HUES48 (cell line): ENCODE results near the gene TP53RK.

Source experiments
- H3K27ac ChIP-seq: one replicate; pipeline ENCODE4 v1.7.0; 2013; ENCODE audit warnings: low read depth, low read length, inconsistent platforms
- H3K27me3 ChIP-seq: 2 replicates; pipeline ENCODE4 v1.6.1; 2013; ENCODE audit warnings: mild to moderate bottlenecking, low read length; ENCODE audit not compliant: control insufficient read depth, insufficient read depth
- H3K36me3 ChIP-seq: 2 replicates; pipeline ENCODE4 v1.6.1; 2013; ENCODE audit warnings: low read length; ENCODE audit not compliant: control insufficient read depth, insufficient read depth
- H3K4me1 ChIP-seq: 2 replicates; pipeline ENCODE4 v1.6.1; 2013; ENCODE audit warnings: mild to moderate bottlenecking, low read length; ENCODE audit not compliant: control insufficient read depth, insufficient read depth
- H3K4me3 ChIP-seq: 2 replicates; pipeline ENCODE4 v1.5.1; 2013; ENCODE audit warnings: mild to moderate bottlenecking, low read depth, low read length
- H3K9ac ChIP-seq: 2 replicates; pipeline ENCODE4 v1.6.1; 2013; ENCODE audit warnings: mild to moderate bottlenecking, low read depth, low read length, moderate library complexity
- H3K9me3 ChIP-seq: 2 replicates; pipeline ENCODE4 v1.6.1; 2013; ENCODE audit warnings: low read length; ENCODE audit not compliant: control insufficient read depth, insufficient read depth

TP53RK gene

DNA sequence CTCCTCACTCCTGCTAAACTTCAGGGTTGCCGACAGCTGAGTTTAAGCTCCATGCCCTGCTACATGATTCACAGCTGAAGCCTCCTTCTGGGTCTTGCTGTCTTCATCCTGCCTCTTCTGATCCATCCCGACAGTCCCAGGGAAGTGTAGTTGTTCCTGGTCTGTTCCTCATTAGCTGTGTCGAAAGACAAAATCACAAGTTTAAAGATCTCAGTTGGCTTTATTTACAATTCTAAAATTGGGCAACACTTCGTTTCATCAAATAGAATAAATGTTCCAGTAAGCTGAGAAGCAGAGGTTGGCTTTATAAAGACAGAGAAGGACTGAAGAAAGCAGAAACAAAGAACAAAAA, 16.1 kb upstream of the TP53RK start:
- Histone ChIP-seq H3K9ac (no peak overlapping the region), H3K27me3 (no peaks in the 10 kb centered on the region), H3K27ac (no peak overlapping the region), H3K4me1 (peaks cover 31% of the 10 kb centered on the region), H3K9me3 (peaks cover 10% of the 10 kb centered on the region; the same call in 1 of the 2 replicates), H3K36me3 (no peaks in the 10 kb centered on the region), H3K4me3 (no peak overlapping the region)

- peaks cover 27% of the 10 kb centered on the region for H3K4me1 ChIP-seq
- no peaks in the 10 kb centered on the region for H3K36me3 ChIP-seq
- H3K4me3 ChIP-seq, result no peak overlapping the region; the same call in 1 of the 2 replicates
- H3K27ac ChIP-seq, result peak overlapping the region; percentile 44
- no peaks in the 10 kb centered on the region for H3K27me3 ChIP-seq
- H3K9me3 ChIP-seq, result peaks cover 10% of the 10 kb centered on the region; the same call in 1 of the 2 replicates
- no peak overlapping the region; the same call in 1 of the 2 replicates for H3K9ac ChIP-seq
Observed at GRCh38 chr20:46704714-46705377, 15.6 kb upstream of the TP53RK start.

- H3K9ac ChIP-seq, result no peak overlapping the region
- H3K27me3 ChIP-seq, result no peaks in the 10 kb centered on the region
- H3K9me3 ChIP-seq, result peaks cover 10% of the 10 kb centered on the region; the same call in 1 of the 2 replicates
- H3K36me3 ChIP-seq, result no peaks in the 10 kb centered on the region
- no peak overlapping the region for H3K27ac ChIP-seq
- no peak overlapping the region for H3K4me3 ChIP-seq
- peaks cover 22% of the 10 kb centered on the region for H3K4me1 ChIP-seq
Observed at GRCh38 chr20:46703435-46703834, 14.2 kb upstream of the TP53RK start.

DNA sequence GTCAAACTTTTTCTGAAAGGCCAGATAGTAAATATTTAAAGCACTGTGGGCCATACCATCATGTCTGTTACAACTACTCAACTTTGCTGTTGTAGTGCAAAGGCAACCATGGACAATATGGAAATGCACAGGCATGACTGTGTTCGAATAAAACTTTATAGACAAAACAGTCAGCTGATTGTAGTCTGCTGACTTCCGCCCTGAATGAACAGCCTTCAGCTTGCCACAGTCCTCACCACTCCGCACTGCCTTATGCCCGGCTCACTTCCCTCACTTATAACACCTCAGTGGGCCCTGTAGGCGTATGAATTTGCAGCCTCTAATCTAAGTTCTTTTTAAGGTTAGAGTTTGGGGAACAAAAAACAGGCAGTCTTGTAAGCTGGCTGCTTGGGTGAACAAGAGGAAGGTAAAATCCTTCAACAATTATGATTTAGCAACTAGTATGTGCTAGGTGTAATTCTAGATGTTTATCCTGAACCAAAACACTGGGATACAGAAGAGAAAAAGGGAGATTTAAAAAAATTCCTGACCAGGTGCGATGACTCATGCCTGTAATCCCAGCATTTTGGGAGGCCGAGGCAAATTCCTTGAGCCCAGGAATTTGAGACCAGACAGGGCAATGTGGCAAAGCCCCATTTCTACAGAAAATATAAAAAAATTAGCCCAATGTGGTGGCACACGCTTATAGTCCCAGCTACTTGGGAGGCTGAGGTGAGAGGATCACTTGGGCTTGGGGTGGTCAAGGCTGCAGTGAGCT, 13.4 kb upstream of the TP53RK start:
- H3K27ac ChIP-seq, result no peak overlapping the region

DNA sequence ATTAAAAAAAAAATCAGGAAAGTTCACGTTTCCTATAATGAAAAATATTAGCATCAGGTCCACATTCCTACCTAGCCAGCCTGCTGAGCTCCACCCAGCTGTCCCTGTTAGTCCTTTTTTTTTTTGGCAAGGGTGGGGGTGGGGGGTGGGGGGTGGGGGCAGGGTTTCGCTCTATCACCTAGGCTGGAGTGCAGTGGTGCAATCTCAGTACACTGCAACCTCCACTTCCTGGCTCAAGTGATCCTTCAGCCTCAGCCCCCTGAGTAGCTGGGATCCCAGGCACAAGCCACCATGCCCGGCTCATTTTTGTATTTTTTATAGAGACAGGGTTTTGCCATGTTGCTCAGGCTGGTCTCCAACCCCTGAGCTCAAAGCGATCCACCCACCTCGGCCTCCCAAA, 12.7 kb upstream of the TP53RK start:
- Histone ChIP-seq H3K27ac (no peak overlapping the region), H3K36me3 (no peaks in the 10 kb centered on the region), H3K9ac (no peak overlapping the region), H3K4me3 (no peak overlapping the region), H3K4me1 (peaks cover 22% of the 10 kb centered on the region), H3K27me3 (no peaks in the 10 kb centered on the region), H3K9me3 (peaks cover 9% of the 10 kb centered on the region; the same call in 1 of the 2 replicates)

More for the DNA sequence above, 13.4 kb upstream of the TP53RK start:
- Histone ChIP-seq H3K36me3 (no peaks in the 10 kb centered on the region), H3K4me3 (no peak overlapping the region), H3K27me3 (no peaks in the 10 kb centered on the region), H3K9ac (no peak overlapping the region), H3K4me1 (peaks cover 22% of the 10 kb centered on the region), H3K9me3 (peaks cover 10% of the 10 kb centered on the region; the same call in 1 of the 2 replicates)

DNA sequence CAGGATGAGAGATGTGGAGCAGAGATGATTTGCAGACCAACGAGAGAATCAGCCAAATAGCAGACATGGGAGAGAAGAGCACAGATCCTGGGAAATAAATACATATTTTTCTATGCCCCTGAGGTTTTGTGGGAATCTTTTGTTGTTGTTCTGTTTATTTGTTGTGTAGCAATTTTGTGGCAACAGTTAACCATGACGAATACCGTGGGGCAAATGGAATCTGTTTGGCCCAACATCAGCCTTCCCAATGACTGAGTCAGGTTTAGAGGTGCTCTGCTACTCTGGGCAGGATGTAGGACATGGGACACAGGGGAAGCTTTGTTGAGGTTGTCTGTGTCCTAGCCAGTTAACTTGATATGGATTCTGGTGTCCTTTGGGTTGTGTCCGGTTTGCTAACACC, 12.3 kb upstream of the TP53RK start:
- H3K27me3 ChIP-seq, result no peaks in the 10 kb centered on the region
- H3K36me3 ChIP-seq, result no peaks in the 10 kb centered on the region
- H3K9me3 ChIP-seq, result peaks cover 5% of the 10 kb centered on the region; the same call in 1 of the 2 replicates
- no peak overlapping the region for H3K9ac ChIP-seq
- no peak overlapping the region for H3K27ac ChIP-seq
- H3K4me3 ChIP-seq, result no peak overlapping the region
- H3K4me1 ChIP-seq, result peaks cover 22% of the 10 kb centered on the region

DNA sequence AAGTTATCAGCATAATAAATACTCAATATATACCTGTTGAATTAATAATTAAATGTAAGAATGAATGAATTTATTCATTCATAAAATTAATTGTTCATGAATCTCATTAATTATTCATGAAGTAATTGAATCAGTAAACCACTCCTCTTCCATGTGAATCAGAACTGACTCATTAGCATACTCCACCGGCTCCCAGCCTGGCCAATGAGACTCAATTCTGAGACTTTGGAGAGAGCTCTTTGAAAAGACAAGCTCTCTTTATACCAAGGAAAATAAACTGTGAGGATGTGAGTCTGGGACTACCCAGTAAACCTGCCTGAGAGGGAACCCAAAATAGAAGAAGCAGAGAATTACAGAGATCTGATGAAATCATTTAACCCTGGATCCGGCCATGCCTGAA, 11.8 kb upstream of the TP53RK start:
- 0 out of 2 replicates have a peak, but pooled peaks cover under 1% of the 10 kb centered on the region for H3K9me3 ChIP-seq
- H3K36me3 ChIP-seq, result no peaks in the 10 kb centered on the region
- no peak overlapping the region for H3K9ac ChIP-seq
- no peak overlapping the region for H3K27ac ChIP-seq
- no peak overlapping the region for H3K4me3 ChIP-seq
- H3K27me3 ChIP-seq, result no peaks in the 10 kb centered on the region
- peaks cover 22% of the 10 kb centered on the region for H3K4me1 ChIP-seq

DNA sequence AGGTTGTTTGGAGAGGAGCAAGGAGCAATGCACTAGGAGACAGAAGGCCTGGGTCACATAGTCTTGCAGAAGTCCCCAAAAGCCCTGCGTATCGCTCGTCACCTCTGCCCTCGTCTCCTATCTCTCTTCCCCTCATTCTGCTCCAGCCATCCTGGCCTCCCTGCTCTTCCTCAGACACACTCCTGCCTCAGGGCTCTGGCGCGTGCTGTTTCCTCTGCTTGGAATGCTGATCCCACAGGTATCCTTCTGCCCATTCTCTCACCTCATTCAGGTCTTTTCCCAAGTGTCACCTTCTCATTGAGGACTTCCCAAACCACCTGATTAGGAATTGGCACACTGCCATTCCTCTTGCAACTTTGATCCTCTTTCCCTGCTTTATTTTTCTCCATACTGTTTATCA, 11.2 kb upstream of the TP53RK start:
- Histone ChIP-seq H3K9ac (no peak overlapping the region), H3K4me1 (peaks cover 22% of the 10 kb centered on the region), H3K9me3 (no peaks in the 10 kb centered on the region), H3K27me3 (no peaks in the 10 kb centered on the region), H3K27ac (no peak overlapping the region), H3K36me3 (no peaks in the 10 kb centered on the region), H3K4me3 (no peak overlapping the region)

DNA sequence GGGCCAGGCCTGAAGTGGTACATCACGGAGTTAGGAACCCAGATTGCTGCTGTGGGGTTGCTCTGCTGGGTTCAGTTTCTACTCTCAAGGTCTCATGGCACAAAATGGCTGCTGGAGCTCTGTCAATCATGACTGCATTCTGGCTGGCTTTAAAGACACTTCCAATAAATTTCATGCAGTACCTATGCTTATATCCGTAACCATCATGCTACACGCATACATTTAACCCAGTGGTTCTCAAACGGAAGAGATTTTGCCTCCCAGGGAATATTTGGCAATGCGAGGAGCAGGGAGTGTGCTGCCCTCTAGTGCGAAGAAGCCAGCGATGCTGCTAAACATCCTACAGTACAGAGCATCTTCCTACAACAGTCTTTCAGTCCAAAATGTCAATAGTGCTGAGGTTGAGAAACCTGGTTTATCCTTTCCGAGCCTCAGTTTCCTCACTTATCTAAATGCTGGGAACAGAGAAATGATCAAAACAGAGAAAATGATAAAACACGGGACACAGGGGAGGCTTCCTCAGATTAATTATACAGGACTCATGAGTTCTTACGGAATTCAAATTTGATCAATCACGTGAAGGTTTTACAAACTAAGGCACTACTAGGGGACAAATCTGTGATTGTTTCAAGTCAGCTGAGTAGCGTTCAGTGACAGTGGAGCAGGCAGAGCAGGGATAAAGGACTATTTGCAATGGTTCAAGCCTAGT, 10.6 kb upstream of the TP53RK start:
- H3K9ac ChIP-seq, result no peak overlapping the region
- H3K27me3 ChIP-seq, result no peaks in the 10 kb centered on the region
- H3K4me1 ChIP-seq, result peaks cover 21% of the 10 kb centered on the region
- H3K4me3 ChIP-seq, result no peak overlapping the region
- H3K27ac ChIP-seq, result no peak overlapping the region
- no peaks in the 10 kb centered on the region for H3K36me3 ChIP-seq
- H3K9me3 ChIP-seq, result no peaks in the 10 kb centered on the region

GRCh38 chr20:46698788-46699187, 9.5 kb upstream of the TP53RK start:
- Histone ChIP-seq H3K9ac (no peak overlapping the region), H3K27me3 (no peaks in the 10 kb centered on the region), H3K36me3 (no peaks in the 10 kb centered on the region), H3K4me3 (no peak overlapping the region), H3K27ac (no peak overlapping the region), H3K4me1 (peaks cover 21% of the 10 kb centered on the region), H3K9me3 (no peaks in the 10 kb centered on the region)
